GM13976 (cell line): ENCODE measurements around the gene RAB3C.

Source experiments
- DNase-seq: peaks from one replicate; pipeline ENCODE4 v3.0.0; 2012; ENCODE audit warnings: low spot score
- CTCF ChIP-seq: IDR thresholded peaks from 2 replicates; pipeline ENCODE4 v1.5.1; 2012; ENCODE audit warnings: borderline replicate concordance, mild to moderate bottlenecking; ENCODE audit not compliant: insufficient read depth; ENCODE audit errors: extremely low read depth, missing control alignments, control extremely low read depth
- in situ Hi-C: fragments of 300-500 bp; cut with MboI; formaldehyde crosslinking; loops from one replicate; pipeline ENCODE4 v1.12.0; 2022; ENCODE audit warnings: low sequenced_read_pairs, mixed read lengths, inconsistent platforms; ENCODE audit not compliant: unreplicated experiment

The RAB3C gene

GRCh38 chr5:58797021-58797420 lies 214.1 kb downstream of the RAB3C start:
- no peak for TF ChIP-seq CTCF
- no peak for DNase-seq
- in situ Hi-C loops, result no loop called here

DNA sequence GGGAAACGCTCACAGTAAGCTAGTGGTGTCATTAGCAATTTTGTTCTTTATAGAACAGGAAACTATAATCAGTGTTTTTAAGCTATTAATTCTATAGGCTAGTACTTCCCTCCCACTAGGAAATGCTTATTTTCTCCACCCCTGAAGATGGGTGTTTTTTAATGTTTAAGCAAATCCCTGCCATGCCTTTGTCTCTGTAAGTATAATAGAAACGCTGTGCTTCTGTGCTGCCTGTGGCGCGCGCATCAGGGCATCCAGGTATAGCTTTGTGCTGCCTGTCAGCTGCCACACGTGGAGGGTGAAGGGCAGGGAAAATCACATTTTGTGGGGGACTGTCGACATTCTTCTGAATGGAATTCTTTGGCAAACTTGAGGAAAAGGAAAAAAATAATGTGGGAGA lies 217.5 kb downstream of the RAB3C start:
- in situ Hi-C loops, result no loop called here
- no peak for DNase-seq
- TF ChIP-seq CTCF, result no peak

GRCh38 chr5:58800861-58801540 lies 218.1 kb downstream of the RAB3C start:
- in situ Hi-C loops, result no loop called here
- no peak for TF ChIP-seq CTCF
- no peak for DNase-seq

DNA sequence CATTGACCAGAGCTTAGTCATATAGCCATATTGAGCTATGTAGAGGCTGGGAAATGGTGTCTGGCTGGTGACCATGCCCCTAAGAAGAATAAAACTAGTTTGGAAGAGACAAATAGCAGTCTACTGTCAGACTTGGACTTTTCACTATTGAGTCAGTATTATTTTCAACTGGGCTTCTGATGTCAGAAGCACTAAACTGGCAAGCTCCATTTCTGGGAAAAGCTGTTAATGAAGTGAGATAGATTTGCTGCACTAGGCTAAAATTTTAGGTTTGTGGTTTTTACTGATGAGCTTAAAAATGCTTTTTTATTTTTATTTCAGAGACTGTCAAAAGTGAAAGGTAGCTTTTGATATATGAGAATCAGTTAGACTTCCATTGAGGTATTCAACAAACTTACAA lies 220.2 kb downstream of the RAB3C start:
- DNase-seq, result no peak
- in situ Hi-C loops, result no loop called here
- TF ChIP-seq CTCF, result no peak

- in situ Hi-C loops, result no loop called here
- TF ChIP-seq CTCF, result no peak
- DNase-seq, result no peak
These were observed 221.4 kb downstream of the RAB3C start for GRCh38 chr5:58804291-58804690.

DNA sequence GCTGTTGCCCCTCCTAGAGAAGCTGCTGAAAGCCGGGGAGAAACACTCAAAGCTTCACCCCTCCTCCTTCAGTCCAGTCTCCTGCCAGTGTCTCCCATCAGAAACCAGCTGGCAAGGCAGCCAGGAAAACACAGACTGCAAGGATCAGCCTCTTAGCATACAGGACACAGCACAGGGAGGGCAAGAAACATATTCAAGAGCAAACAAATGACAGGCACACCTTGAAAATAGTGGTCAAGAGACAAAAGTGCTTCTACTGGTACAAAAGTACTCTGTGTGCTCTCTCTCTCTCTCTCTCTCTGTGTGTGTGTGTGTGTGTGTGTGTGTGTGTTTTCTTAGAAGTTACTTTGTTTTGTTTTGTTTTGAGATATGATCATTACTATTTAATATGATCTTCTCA lies 227.2 kb downstream of the RAB3C start:
- DNase-seq, result no peak
- in situ Hi-C loops, result no loop called here

More for the DNA sequence above, 227.2 kb downstream of the RAB3C start:
- no peak for TF ChIP-seq CTCF
